ENCODE measurements around the gene C5orf58.

GRCh38 chr5:170216257-170216864 is 16.4 kb upstream of the C5orf58 start:
- peak in 2 of 4 experiments; percentile 45 to 48 for TF ChIP-seq CTCF (IDR thresholded peaks at IDR 0.05)
- TF ChIP-seq POLR2AphosphoS5 (IDR thresholded peaks at IDR 0.05) = no peak
- TF ChIP-seq POLR2A (IDR thresholded peaks at IDR 0.05) = no peak
